ENCODE data around the gene PODN.

Gene PODN

DNA sequence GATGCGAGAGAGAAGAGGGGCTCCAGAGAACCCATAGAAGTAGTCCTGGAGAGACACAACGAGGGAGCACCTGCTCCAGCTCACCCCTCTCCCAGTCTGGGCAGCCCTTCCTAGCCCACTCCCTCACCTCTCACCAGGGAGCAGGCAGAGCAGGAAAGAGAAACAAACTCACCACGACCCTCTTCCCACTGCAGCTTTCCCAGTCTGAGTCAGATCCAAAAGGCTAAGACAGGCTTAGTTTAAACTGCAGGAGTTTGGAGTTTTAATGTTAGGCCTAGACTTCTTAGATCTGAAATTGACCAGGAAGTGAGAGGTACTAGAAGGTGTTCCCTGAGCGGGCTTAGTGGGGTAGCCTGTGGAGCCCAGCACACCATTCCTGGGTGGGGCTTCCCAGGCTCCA lies 50.8 kb downstream of the PODN start:
- no peak for TF ChIP-seq CTCF (IDR thresholded peaks at IDR 0.05; ENCODE audit: borderline replicate concordance, insufficient read depth, low read depth, low read length)
- no peak overlapping the region for H3K4me3 ChIP-seq (ENCODE audit: low read depth, low read length)

DNA sequence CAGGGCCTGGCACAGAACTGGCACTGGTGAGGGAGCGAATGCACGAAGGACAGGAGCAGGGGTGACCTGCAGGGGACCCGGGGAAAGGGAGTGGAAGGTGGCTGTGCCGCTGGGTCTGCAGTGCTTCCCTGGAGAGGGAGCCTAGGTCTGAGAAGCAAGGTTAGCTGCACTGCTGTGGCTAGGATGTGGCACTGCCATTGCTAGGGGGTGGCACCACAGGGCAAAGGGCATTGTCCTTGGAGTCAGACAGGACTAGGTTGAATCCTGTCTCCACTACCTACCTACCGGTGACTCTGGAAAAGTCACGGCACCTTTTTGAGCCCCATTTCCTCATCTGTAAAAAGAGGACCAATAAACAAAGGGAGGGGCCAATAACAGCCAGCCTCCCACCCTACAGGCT lies 52.1 kb downstream of the PODN start:
- TF ChIP-seq CTCF (IDR thresholded peaks at IDR 0.05; ENCODE audit: borderline replicate concordance, insufficient read depth, low read depth, low read length), result no peak
- H3K4me3 ChIP-seq (ENCODE audit: low read depth, low read length), result no peak overlapping the region

GRCh38 chr1:53114581-53115400 lies 52.8 kb downstream of the PODN start:
- TF ChIP-seq CTCF (IDR thresholded peaks at IDR 0.05; ENCODE audit: borderline replicate concordance, insufficient read depth, low read depth, low read length), result no peak
- no peak overlapping the region for H3K4me3 ChIP-seq (ENCODE audit: low read depth, low read length)

DNA sequence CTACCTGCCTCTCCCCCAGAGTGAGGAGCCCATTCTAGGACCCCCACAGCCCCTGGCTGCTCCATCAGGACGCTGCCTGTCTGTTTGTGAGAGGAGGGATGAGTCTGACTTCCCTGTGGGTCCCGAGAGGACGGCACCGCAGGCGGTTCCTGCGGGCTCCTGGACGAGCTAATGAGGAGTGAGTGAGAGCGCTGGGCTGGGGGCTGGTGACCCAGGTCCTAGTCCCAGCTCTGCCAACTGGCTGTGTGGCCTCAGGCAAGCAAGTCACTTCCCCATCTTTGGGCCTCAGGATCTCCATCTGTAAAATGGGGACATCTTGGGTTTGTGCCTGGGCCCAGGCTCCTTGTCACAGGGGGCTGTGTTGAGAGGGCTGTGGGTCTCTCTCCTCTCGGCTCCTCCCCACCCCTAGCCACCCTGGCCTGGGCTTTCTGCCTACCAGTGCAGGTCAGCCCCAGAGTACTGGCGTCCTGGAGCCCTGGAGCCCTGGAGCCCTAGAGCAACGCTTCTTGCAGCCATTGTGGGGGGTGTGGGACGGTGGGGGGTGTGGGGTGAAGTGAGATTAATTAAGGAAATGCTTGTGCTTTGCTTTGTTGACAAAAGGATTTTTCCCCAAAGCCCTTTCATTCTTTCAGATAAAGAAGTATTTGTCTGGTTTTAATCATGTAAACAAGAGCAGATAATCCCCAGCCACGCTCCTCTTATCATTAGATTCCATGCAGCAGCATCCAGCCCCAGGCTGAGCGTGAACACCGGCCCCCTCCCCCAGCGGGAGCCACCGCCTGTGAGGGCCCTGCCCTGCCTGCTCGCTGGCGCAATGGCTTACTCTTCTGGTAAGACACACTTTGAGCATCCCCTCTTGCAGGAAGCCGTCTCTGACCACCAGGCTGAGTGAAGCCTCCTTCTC lies 53.6 kb downstream of the PODN start:
- TF ChIP-seq CTCF (IDR thresholded peaks at IDR 0.05; ENCODE audit: borderline replicate concordance, insufficient read depth, low read depth, low read length), result no peak
- no peak overlapping the region for H3K4me3 ChIP-seq (ENCODE audit: low read depth, low read length)

- no peak overlapping the region for H3K4me3 ChIP-seq (ENCODE audit: low read depth, low read length)
- no peak for TF ChIP-seq CTCF (IDR thresholded peaks at IDR 0.05; ENCODE audit: borderline replicate concordance, insufficient read depth, low read depth, low read length)
Measured at GRCh38 chr1:53116307-53116810, 54.3 kb downstream of the PODN start.

DNA sequence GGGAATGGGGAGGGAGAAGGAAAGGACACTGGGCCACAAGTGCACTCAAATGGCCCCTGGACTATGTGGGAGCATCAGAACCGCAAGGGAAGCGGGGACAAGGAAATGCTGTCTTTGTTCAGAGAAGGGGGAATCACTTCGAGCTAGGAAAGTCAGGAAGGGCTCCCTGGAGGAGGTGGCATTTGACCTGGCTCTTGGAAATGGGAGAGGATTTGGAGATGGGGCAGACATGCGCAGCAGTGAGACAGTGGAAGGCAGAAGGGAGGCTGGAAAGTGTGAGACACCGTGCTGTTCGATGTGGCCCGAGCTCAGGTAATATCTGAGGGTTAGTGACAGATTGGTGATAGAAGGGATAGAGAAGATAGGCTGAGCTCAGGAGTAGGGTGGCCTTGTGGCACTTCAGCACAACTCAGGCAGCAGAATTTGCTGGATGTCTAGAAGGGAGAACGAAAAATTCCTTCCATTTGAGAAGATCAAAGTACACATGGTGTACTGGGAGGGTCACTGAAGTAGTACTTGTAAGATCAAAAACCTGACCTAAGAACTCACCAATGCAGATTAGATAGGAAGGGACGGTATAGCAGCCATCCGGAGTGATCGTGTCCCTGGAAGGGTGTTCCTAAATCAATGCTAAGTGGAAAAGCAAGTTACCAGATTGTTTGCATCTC lies 55.1 kb downstream of the PODN start:
- no peak overlapping the region for H3K4me3 ChIP-seq (ENCODE audit: low read depth, low read length)
- TF ChIP-seq CTCF (IDR thresholded peaks at IDR 0.05; ENCODE audit: borderline replicate concordance, insufficient read depth, low read depth, low read length), result no peak
